ENCODE results near the gene FRMPD4. TPM values are rescaled to one million over a fixed set of nuclear protein-coding genes. Genes with fewer than 3 reads are reported as not detected.

FRMPD4 gene
- total RNA-seq, 1 donor from 2014 or later, result 0.54 TPM

- Histone ChIP-seq H2AFZ (ENCODE audit: low read depth, low read length) (no peak overlapping the region), H3K4me1 (ENCODE audit: insufficient read depth, low read length) (no peaks in the 10 kb centered on the region), H3K4me2 (ENCODE audit: low read length) (no peak overlapping the region), H3K9ac (ENCODE audit: low read length) (no peak overlapping the region), H3K4me3 (ENCODE audit: insufficient read depth, low read depth, low read length) (no peak overlapping the region), H3K9me3 (ENCODE audit: insufficient read depth, low read depth, low read length) (no peaks in the 10 kb centered on the region), H3K27ac (ENCODE audit: low read depth, low read length) (no peak overlapping the region), H3K79me2 (ENCODE audit: insufficient read depth, low read length) (no peaks in the 10 kb centered on the region), H3K36me3 (ENCODE audit: insufficient read depth, low read length) (no peaks in the 10 kb centered on the region), H3K27me3 (ENCODE audit: insufficient read depth, low read length) (no peaks in the 10 kb centered on the region), H4K20me1 (ENCODE audit: insufficient read depth, low read length) (no peaks in the 10 kb centered on the region)
- Mint-ChIP-seq H3K9me3 (ENCODE audit: unreplicated experiment) (peaks cover 3% of the 10 kb centered on the region), H3K27me3 (ENCODE audit: low read depth, unreplicated experiment) (peaks cover 2% of the 10 kb centered on the region), H3K4me1 (ENCODE audit: low read depth, unreplicated experiment) (no peaks in the 10 kb centered on the region), H3K36me3 (ENCODE audit: low read depth, unreplicated experiment) (no peaks in the 10 kb centered on the region), H3K27ac (ENCODE audit: unreplicated experiment) (no peak overlapping the region), H3K4me3 (ENCODE audit: unreplicated experiment) (no peak overlapping the region)
- FAIRE-seq (peak; percentile 20), DNase-seq (ENCODE audit: low read depth) (no peak)
- TF ChIP-seq CTCF (IDR thresholded peaks at IDR 0.05; ENCODE audit: insufficient read depth, low read depth, low read length), result no peak
- no peak for TF ChIP-seq EZH2 (IDR thresholded peaks at IDR 0.05; ENCODE audit: insufficient read depth, low read length)
These were observed 584.0 kb downstream of the FRMPD4 start for GRCh38 chrX:12722314-12722713.

GRCh38 chrX:12741416-12741815, 603.1 kb downstream of the FRMPD4 start:
- H3K27ac Mint-ChIP-seq (ENCODE audit: unreplicated experiment), result no peak overlapping the region
- no peaks in the 10 kb centered on the region for H3K36me3 ChIP-seq (ENCODE audit: insufficient read depth, low read length)
- no peak overlapping the region for H3K4me2 ChIP-seq (ENCODE audit: low read length)
- no peak overlapping the region for H2AFZ ChIP-seq (ENCODE audit: low read depth, low read length)
- H3K9me3 ChIP-seq (ENCODE audit: insufficient read depth, low read depth, low read length), result no peaks in the 10 kb centered on the region
- H3K4me1 Mint-ChIP-seq (ENCODE audit: low read depth, unreplicated experiment), result no peaks in the 10 kb centered on the region
- TF ChIP-seq EZH2 (IDR thresholded peaks at IDR 0.05; ENCODE audit: insufficient read depth, low read length) (no peak), CTCF (IDR thresholded peaks at IDR 0.05; ENCODE audit: insufficient read depth, low read depth, low read length) (no peak)
- H3K4me3 ChIP-seq (ENCODE audit: insufficient read depth, low read depth, low read length), result no peak overlapping the region
- no peaks in the 10 kb centered on the region for H4K20me1 ChIP-seq (ENCODE audit: insufficient read depth, low read length)
- H3K79me2 ChIP-seq (ENCODE audit: insufficient read depth, low read length), result no peaks in the 10 kb centered on the region
- H3K9me3 Mint-ChIP-seq (ENCODE audit: unreplicated experiment), result no peaks in the 10 kb centered on the region
- no peaks in the 10 kb centered on the region for H3K4me1 ChIP-seq (ENCODE audit: insufficient read depth, low read length)
- no peaks in the 10 kb centered on the region for H3K27me3 Mint-ChIP-seq (ENCODE audit: low read depth, unreplicated experiment)
- no peak overlapping the region for H3K27ac ChIP-seq (ENCODE audit: low read depth, low read length)
- H3K9ac ChIP-seq (ENCODE audit: low read length), result no peak overlapping the region
- no peak for FAIRE-seq
- no peaks in the 10 kb centered on the region for H3K27me3 ChIP-seq (ENCODE audit: insufficient read depth, low read length)
- DNase-seq (ENCODE audit: low read depth), result no peak
- no peaks in the 10 kb centered on the region for H3K36me3 Mint-ChIP-seq (ENCODE audit: low read depth, unreplicated experiment)
- H3K4me3 Mint-ChIP-seq (ENCODE audit: unreplicated experiment), result no peak overlapping the region

- DNase-seq (ENCODE audit: low read depth), result no peak
- Histone ChIP-seq H3K79me2 (ENCODE audit: insufficient read depth, low read length) (no peaks in the 10 kb centered on the region), H3K36me3 (ENCODE audit: insufficient read depth, low read length) (no peaks in the 10 kb centered on the region), H2AFZ (ENCODE audit: low read depth, low read length) (no peak overlapping the region), H4K20me1 (ENCODE audit: insufficient read depth, low read length) (no peaks in the 10 kb centered on the region), H3K27ac (ENCODE audit: low read depth, low read length) (no peak overlapping the region), H3K4me3 (ENCODE audit: insufficient read depth, low read depth, low read length) (no peak overlapping the region), H3K4me2 (ENCODE audit: low read length) (no peak overlapping the region), H3K4me1 (ENCODE audit: insufficient read depth, low read length) (no peaks in the 10 kb centered on the region), H3K9me3 (ENCODE audit: insufficient read depth, low read depth, low read length) (no peaks in the 10 kb centered on the region), H3K27me3 (ENCODE audit: insufficient read depth, low read length) (no peaks in the 10 kb centered on the region), H3K9ac (ENCODE audit: low read length) (no peak overlapping the region)
- Mint-ChIP-seq H3K9me3 (ENCODE audit: unreplicated experiment) (no peaks in the 10 kb centered on the region), H3K4me1 (ENCODE audit: low read depth, unreplicated experiment) (no peaks in the 10 kb centered on the region), H3K27me3 (ENCODE audit: low read depth, unreplicated experiment) (no peaks in the 10 kb centered on the region), H3K4me3 (ENCODE audit: unreplicated experiment) (no peak overlapping the region), H3K27ac (ENCODE audit: unreplicated experiment) (no peak overlapping the region), H3K36me3 (ENCODE audit: low read depth, unreplicated experiment) (no peaks in the 10 kb centered on the region)
- FAIRE-seq, result no peak
- no peak for TF ChIP-seq CTCF (IDR thresholded peaks at IDR 0.05; ENCODE audit: insufficient read depth, low read depth, low read length)
- no peak for TF ChIP-seq EZH2 (IDR thresholded peaks at IDR 0.05; ENCODE audit: insufficient read depth, low read length)
These were observed 609.2 kb downstream of the FRMPD4 start for GRCh38 chrX:12747433-12747832.

Measured in astrocyte (in vitro differentiated cells and primary cell).